Neural progenitor cell (in vitro differentiated cells): ENCODE results near the gene PRR22. TPM values are rescaled to one million over a fixed set of nuclear protein-coding genes. Genes with fewer than 3 reads are reported as not detected.

Experiments used
- DNase-seq: peaks from one replicate; pipeline ENCODE4 v3.0.0-alpha.2; 2016; ENCODE audit warnings: low spot score
- H2AFZ ChIP-seq: fragments of 200-600 bp; sonication (generic); replicated peaks from 2 replicates; pipeline ENCODE4 v1.6.1; 2016; ENCODE audit warnings: antibody characterized with exemption
- H3F3A ChIP-seq: fragments of 200-600 bp; sonication (generic); 2 replicates; pipeline ENCODE4 v1.6.1; 2016; ENCODE audit warnings: antibody characterized with exemption, low read depth
- H3K27ac ChIP-seq: fragments of 200-600 bp; sonication (generic); 2 replicates; pipeline ENCODE4 v1.5.1; 2016; ENCODE audit warnings: mild to moderate bottlenecking
- H3K27me3 ChIP-seq: fragments of 200-600 bp; sonication (generic); 2 replicates; pipeline ENCODE4 v1.6.1; 2016; ENCODE audit warnings: mild to moderate bottlenecking, moderate library complexity
- H3K36me3 ChIP-seq: fragments of 200-600 bp; sonication (generic); 2 replicates; pipeline ENCODE4 v1.5.1; 2016
- H3K4me1 ChIP-seq: fragments of 200-600 bp; sonication (generic); 2 replicates; pipeline ENCODE4 v1.6.1; 2016; ENCODE audit warnings: mixed run types
- H3K4me2 ChIP-seq: fragments of 200-600 bp; sonication (generic); 2 replicates; pipeline ENCODE4 v1.6.1; 2016
- H3K4me3 ChIP-seq: fragments of 200-600 bp; sonication (generic); 2 replicates; pipeline ENCODE4 v1.5.1; 2016
- H3K79me2 ChIP-seq: fragments of 200-600 bp; sonication (generic); 2 replicates; pipeline ENCODE4 v1.6.1; 2016; ENCODE audit warnings: low read depth
- H3K9ac ChIP-seq: fragments of 200-600 bp; sonication (generic); 2 replicates; pipeline ENCODE4 v1.6.1; 2016
- H3K9me3 ChIP-seq: fragments of 200-600 bp; sonication (generic); 2 replicates; pipeline ENCODE4 v1.5.1; 2016; ENCODE audit warnings: low read depth
- H4K20me1 ChIP-seq: fragments of 200-600 bp; sonication (generic); 2 replicates; pipeline ENCODE4 v1.6.1; 2016; ENCODE audit warnings: low read depth
- H3K27ac Mint-ChIP-seq: 3 replicates; pipeline ENCODE4 v1.8.0; 2021; ENCODE audit warnings: mixed read lengths
- H3K27me3 Mint-ChIP-seq: 2 replicates; pipeline ENCODE4 v1.8.0; 2022; ENCODE audit warnings: low read depth, mild to moderate bottlenecking, inconsistent platforms, moderate library complexity, mixed read lengths; ENCODE audit not compliant: insufficient read depth
- H3K36me3 Mint-ChIP-seq: 3 replicates; pipeline ENCODE4 v1.8.0; 2021; ENCODE audit warnings: mixed read lengths
- H3K4me1 Mint-ChIP-seq: 3 replicates; pipeline ENCODE4 v1.8.0; 2021; ENCODE audit warnings: mixed read lengths
- H3K4me3 Mint-ChIP-seq: 3 replicates; pipeline ENCODE4 v1.8.0; 2021; ENCODE audit warnings: mild to moderate bottlenecking, moderate library complexity, mixed read lengths
- H3K9me3 Mint-ChIP-seq: 3 replicates; pipeline ENCODE4 v1.8.0; 2020; ENCODE audit warnings: mixed read lengths
- EZH2 ChIP-seq: fragments of 200-600 bp; sonication (generic); IDR thresholded peaks from 2 replicates; pipeline ENCODE4 v1.6.1; 2017; ENCODE audit warnings: antibody characterized with exemption, mild to moderate bottlenecking, moderate library complexity
- EZH2phosphoT487 ChIP-seq: fragments of 200-600 bp; sonication (generic); IDR thresholded peaks from 2 replicates; pipeline ENCODE4 v1.6.1; 2017; ENCODE audit warnings: antibody characterized with exemption
- total RNA-seq: library from RNA; depleted of rRNA; stranded (reverse); fragments of >200 nt; gene quantifications from 2 replicates; pipeline ENCODE4 v1.2.3, GENCODE V29; 2015; ENCODE audit warnings: low replicate concordance
- TF ChIP-seq, protein P1 (sequence below): fragments of 200-600 bp; sonication (generic); IDR thresholded peaks from 2 replicates; pipeline ENCODE4 v1.5.1; 2017; ENCODE audit warnings: antibody characterized with exemption, mild to moderate bottlenecking

PRR22 gene
- total RNA-seq, 1 donor from 2014 or later = not detected

DNA sequence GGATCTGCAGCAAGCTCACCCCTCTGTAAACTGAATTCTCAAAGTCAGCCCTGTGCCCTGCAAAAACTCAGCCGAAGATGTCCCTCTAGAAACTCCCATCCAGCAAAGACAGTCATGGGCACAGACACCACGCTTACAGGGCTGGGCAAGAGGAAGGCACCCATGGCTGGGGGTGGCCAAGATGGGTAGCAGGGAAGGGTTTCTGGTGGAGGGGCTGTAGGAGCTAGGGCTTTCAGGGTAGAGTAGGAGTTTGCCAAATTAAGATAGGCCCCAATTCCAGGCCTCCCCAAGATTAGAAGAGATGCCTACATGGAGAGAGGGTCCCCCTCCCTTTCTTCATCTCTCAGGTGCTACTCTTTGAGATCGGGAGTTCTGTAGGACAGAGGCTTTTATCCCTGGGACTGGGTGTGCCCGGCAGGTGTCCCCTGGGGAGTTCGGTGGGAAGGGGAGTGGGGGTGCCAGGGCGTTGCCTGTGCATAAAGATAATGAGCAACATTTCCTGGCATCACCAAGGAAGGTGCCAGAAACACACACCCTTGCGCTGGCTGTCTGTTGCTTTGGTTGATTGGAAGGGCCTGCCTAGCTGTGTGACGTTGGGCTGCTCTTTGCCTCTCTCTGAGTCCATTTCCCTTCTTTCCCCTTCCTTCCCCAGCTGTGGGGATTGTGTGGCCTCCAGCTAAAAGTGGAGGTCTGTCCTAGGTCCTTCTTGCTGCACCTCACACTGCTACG is 29.7 kb upstream of the PRR22 start:
- Histone ChIP-seq H3K36me3 (no peaks in the 10 kb centered on the region), H4K20me1 (no peaks in the 10 kb centered on the region), H3K4me3 (no peak overlapping the region), H3K27me3 (no peaks in the 10 kb centered on the region), H3K4me2 (no peak overlapping the region), H3K4me1 (no peaks in the 10 kb centered on the region), H3K9me3 (no peaks in the 10 kb centered on the region), H3K9ac (no peak overlapping the region), H2AFZ (no peak overlapping the region), H3F3A (no peaks in the 10 kb centered on the region), H3K79me2 (no peaks in the 10 kb centered on the region), H3K27ac (no peak overlapping the region)
- Mint-ChIP-seq H3K36me3 (no peaks in the 10 kb centered on the region), H3K27ac (no peak overlapping the region), H3K4me3 (no peak overlapping the region), H3K4me1 (peaks cover 2% of the 10 kb centered on the region), H3K27me3 (peaks cover 2% of the 10 kb centered on the region), H3K9me3 (no peaks in the 10 kb centered on the region)
- DNase-seq = no peak
- no peak for TF ChIP-seq EZH2phosphoT487
- no peak for TF ChIP-seq EZH2
- TF ChIP-seq, protein P1, sequence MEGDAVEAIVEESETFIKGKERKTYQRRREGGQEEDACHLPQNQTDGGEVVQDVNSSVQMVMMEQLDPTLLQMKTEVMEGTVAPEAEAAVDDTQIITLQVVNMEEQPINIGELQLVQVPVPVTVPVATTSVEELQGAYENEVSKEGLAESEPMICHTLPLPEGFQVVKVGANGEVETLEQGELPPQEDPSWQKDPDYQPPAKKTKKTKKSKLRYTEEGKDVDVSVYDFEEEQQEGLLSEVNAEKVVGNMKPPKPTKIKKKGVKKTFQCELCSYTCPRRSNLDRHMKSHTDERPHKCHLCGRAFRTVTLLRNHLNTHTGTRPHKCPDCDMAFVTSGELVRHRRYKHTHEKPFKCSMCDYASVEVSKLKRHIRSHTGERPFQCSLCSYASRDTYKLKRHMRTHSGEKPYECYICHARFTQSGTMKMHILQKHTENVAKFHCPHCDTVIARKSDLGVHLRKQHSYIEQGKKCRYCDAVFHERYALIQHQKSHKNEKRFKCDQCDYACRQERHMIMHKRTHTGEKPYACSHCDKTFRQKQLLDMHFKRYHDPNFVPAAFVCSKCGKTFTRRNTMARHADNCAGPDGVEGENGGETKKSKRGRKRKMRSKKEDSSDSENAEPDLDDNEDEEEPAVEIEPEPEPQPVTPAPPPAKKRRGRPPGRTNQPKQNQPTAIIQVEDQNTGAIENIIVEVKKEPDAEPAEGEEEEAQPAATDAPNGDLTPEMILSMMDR = no peak

DNA sequence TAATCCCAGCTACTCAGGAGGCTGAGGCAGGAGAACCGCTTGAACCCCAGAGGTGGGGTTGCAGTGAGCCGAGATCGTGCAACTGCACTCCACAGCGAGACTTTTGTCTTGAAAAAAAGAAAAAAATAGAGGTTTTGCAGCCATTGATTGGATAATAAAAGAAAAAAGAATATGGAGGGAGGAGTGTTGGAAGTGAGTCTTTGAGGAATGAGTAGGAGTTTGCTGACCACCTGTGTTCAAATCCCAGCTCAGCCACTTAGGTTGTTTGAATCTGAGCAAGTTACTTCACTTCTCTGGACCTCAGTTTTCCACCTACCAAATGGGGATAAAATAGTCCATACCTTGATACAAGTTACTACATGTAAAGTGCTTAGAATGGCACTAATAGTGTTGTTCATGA is 26.6 kb upstream of the PRR22 start:
- H3K4me2 ChIP-seq = no peak overlapping the region
- no peaks in the 10 kb centered on the region for H3K9me3 ChIP-seq
- Mint-ChIP-seq H3K27me3 (peaks cover 5% of the 10 kb centered on the region), H3K9me3 (no peaks in the 10 kb centered on the region), H3K4me3 (peak overlapping the region; percentile 55), H3K4me1 (peaks cover 11% of the 10 kb centered on the region), H3K36me3 (no peaks in the 10 kb centered on the region), H3K27ac (no peak overlapping the region)
- no peak overlapping the region for H2AFZ ChIP-seq
- peaks cover 7% of the 10 kb centered on the region for H3K4me1 ChIP-seq
- H3K27me3 ChIP-seq = no peaks in the 10 kb centered on the region
- H3K4me3 ChIP-seq = no peak overlapping the region
- TF ChIP-seq EZH2phosphoT487 (no peak), EZH2 (no peak)
- TF ChIP-seq, protein P1 = no peak
- DNase-seq = no peak
- no peak overlapping the region for H3K27ac ChIP-seq
- no peaks in the 10 kb centered on the region for H3K36me3 ChIP-seq
- H3K79me2 ChIP-seq = no peaks in the 10 kb centered on the region
- no peaks in the 10 kb centered on the region for H4K20me1 ChIP-seq
- H3F3A ChIP-seq = peaks cover 2% of the 10 kb centered on the region
- H3K9ac ChIP-seq = no peak overlapping the region

DNA sequence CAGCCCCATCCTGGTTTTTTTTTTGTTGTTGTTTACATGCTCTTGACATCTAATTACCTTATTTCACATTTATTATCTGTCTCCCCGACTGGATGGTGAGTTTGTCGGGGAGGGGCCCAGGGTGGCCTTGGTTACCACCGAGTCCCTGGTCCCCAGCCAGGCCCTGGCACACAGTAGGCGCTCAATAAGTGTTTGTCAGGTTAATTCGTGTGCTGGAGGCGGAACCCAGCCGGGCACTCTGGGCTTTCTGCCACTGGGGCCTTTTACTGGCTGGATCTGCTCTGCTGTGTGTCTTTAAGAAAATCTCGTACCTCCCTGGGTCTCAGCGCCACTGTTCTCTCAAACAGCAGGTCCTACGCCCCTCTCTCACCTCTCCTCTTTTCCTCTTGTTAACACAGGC is 24.9 kb upstream of the PRR22 start:
- Histone ChIP-seq H3K9me3 (no peaks in the 10 kb centered on the region), H3K79me2 (no peaks in the 10 kb centered on the region), H3F3A (peaks cover 13% of the 10 kb centered on the region), H4K20me1 (no peaks in the 10 kb centered on the region), H3K27me3 (peaks cover 12% of the 10 kb centered on the region), H3K4me3 (no peak overlapping the region), H3K4me1 (peaks cover 10% of the 10 kb centered on the region), H3K9ac (no peak overlapping the region), H3K27ac (no peak overlapping the region), H3K4me2 (no peak overlapping the region), H2AFZ (no peak overlapping the region), H3K36me3 (no peaks in the 10 kb centered on the region)
- Mint-ChIP-seq H3K27ac (no peak overlapping the region), H3K4me1 (peaks cover 11% of the 10 kb centered on the region), H3K9me3 (no peaks in the 10 kb centered on the region), H3K36me3 (no peaks in the 10 kb centered on the region), H3K27me3 (peaks cover 7% of the 10 kb centered on the region), H3K4me3 (no peak overlapping the region)
- no peak for DNase-seq
- TF ChIP-seq EZH2 = no peak
- TF ChIP-seq EZH2phosphoT487 = no peak
- TF ChIP-seq, protein P1 = no peak
